AG09309 (cell line): Measurements from ENCODE around the gene DDX27.

ENCODE experiments used
- DNase-seq: peaks from one replicate; pipeline ENCODE4 v3.0.0-alpha.2; 2010; ENCODE audit warnings: low read depth
- H3K4me3 ChIP-seq: 2 replicates; pipeline ENCODE4 v1.5.1; 2011; ENCODE audit warnings: mild to moderate bottlenecking, low read depth, low read length, moderate library complexity; ENCODE audit not compliant: control insufficient read depth
- CTCF ChIP-seq: IDR thresholded peaks from 2 replicates; pipeline ENCODE4 v1.5.1; 2011; ENCODE audit warnings: mild to moderate bottlenecking, low read depth, low read length, inconsistent platforms; ENCODE audit not compliant: insufficient read depth, control insufficient read depth; ENCODE audit errors: missing control alignments

The DDX27 gene

GRCh38 chr20:49259284-49259683, 40.1 kb downstream of the DDX27 start:
- no peak overlapping the region for H3K4me3 ChIP-seq
- no peak for TF ChIP-seq CTCF
- no peak for DNase-seq

- TF ChIP-seq CTCF, result no peak
- no peak for DNase-seq
Measured at GRCh38 chr20:49259799-49260198, 40.6 kb downstream of the DDX27 start.

GRCh38 chr20:49260218-49260617, 41.0 kb downstream of the DDX27 start:
- H3K4me3 ChIP-seq, result no peak overlapping the region
- DNase-seq, result no peak
- no peak for TF ChIP-seq CTCF

More at GRCh38 chr20:49259799-49260198, 40.6 kb downstream of the DDX27 start:
- H3K4me3 ChIP-seq, result no peak overlapping the region

GRCh38 chr20:49261173-49261572, 42.0 kb downstream of the DDX27 start:
- no peak overlapping the region for H3K4me3 ChIP-seq
- no peak for TF ChIP-seq CTCF
- no peak for DNase-seq

DNA sequence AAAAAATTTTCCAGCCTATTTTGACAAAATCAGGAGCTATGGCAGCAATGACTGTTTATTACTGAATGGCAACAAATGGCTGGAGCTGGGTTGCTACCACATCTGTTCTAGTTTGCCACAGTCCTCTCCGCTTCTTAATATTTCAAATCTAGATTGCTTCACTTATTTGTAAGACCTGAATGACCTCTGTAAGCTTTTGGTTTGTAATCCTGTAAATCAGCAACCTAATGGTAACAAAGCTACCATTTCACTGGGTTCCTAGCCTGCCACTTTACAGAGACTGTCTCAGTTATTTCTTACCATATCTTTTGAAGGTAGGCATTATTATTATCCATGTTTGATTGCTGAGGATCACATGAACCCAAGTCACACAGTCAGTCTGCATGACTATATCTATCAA, 43.2 kb downstream of the DDX27 start:
- TF ChIP-seq CTCF, result no peak

DNA sequence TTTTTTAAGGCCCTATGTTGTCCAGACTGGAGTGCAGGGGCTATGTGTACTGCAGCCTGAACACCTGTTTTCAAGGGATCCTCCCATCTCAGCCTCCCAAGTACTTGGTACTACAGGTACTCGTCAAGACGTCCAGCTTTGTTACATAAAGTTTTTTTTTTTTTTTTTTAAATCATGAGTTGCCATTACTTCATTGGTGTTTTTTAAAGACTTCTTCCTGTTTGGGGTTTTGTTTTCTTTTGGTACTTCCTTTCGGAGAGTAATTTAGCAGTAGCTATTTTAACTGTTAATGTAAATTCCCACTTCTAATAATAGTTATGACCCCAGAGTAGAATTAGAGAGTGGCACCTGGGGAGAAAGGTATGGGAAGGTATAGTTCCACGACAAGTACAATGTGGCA, 48.1 kb downstream of the DDX27 start:
- H3K4me3 ChIP-seq, result no peak overlapping the region
- TF ChIP-seq CTCF, result no peak

More for the DNA sequence above, 43.2 kb downstream of the DDX27 start:
- no peak overlapping the region for H3K4me3 ChIP-seq
- no peak for DNase-seq

GRCh38 chr20:49268600-49269365, 49.6 kb downstream of the DDX27 start:
- DNase-seq, result no peak
- no peak for TF ChIP-seq CTCF
- H3K4me3 ChIP-seq, result no peak overlapping the region

More for the DNA sequence above, 48.1 kb downstream of the DDX27 start:
- DNase-seq, result no peak
